ENCODE data around the gene IMPA2.
"Not testable (repeated sequence)": the region's sequence is repeated elsewhere in the genome, so short reads cannot be mapped to it uniquely, and the experiment has no call there.

The IMPA2 gene

GRCh38 chr18:12053289-12053688 lies 72.0 kb downstream of the IMPA2 start:
- no peak for DNase-seq

DNA sequence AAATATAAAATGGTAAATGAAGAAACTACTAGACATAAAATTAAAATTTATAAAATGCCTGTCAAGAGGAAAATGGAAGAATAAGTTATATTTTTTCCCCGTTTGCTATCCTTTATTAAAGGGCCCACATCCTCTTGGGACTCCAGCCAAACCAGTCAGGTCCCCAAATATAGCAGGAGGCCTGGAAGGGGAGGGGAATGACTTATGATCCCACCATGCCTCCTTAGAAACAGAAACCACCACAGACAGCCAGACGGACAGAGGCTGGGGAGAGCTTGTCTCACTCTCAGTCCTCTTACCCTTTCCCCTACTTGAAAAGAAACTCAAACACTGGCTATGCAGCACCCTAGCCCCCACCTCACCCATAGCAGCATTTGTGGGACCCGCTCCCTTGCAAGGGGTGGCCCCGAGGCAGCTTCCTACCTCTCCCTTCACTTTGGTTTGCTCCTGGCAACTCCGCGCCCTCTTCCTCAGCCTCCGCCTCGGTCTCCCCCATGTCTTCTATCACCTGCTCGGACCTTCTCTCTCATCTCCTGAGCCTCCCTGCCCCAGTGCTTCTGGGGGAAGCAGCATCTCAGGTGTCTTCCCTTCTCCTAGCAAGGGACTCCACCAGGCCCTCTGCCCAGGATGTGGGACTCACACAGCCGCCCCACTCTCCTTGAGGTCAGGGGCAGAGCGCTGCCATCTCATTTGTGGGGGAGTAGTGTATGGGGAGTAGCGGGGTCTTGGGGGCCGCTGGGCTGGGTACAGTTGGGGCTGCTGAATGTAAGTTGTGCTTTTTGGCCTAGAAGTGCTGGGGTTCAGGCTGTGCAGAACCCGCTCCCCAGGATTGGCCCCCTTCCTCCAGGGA lies 75.0 kb downstream of the IMPA2 start:
- no peak for DNase-seq

DNA sequence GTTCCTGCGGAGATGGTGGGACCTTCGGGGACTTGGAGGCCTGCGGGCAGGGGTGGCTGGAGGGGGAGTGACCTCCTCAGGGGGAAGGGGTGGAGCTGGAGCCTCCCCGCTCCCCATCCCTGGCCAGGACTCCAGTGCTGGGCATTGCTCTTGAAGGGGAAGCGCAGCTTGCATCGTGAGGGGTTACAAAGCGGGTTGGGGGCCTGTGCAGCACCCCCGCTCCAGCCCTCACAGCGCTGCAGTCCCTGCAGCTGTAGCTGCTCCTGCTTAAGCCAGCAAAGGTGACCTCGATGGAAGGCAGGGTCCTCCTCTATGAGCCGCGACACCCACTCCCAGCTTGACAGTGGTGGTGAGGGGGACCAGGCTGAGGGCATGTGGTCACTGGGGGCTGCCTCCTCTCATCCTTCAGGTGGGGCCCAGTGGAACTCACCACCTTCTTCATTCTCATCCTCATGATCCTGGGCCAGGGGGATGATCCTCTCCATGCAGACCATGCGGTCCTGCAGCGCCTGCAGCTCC lies 75.6 kb downstream of the IMPA2 start:
- no peak for DNase-seq

DNA sequence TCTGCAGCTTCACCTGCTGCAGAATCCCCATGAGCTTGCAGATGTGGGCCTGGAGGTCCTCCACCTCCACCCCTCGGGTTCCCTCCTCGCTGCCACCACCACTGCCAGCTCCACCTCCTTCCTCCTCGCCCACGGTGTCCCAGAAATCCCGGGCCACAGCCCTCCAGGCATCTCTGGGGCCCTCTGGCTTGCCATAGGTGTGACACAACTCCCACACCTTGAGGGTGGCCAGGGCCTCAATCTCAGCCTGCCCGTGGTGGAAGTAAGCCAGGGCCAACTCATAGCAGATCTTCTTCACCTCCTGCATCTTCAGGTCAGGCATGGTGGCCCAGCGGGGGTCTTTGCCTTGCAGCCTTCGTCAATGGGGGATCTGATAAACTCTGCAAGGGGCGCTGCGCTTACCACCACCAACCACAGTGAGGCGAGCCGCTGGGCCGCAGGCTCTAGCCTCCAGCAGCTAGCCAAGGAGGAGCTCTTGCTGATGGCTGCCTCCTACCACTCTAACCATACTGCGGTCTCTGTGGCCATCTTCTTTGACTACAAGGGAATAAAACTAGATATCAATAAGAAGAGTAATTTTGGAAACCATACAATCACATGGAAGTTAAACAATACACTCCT lies 76.2 kb downstream of the IMPA2 start:
- no peak for DNase-seq

DNA sequence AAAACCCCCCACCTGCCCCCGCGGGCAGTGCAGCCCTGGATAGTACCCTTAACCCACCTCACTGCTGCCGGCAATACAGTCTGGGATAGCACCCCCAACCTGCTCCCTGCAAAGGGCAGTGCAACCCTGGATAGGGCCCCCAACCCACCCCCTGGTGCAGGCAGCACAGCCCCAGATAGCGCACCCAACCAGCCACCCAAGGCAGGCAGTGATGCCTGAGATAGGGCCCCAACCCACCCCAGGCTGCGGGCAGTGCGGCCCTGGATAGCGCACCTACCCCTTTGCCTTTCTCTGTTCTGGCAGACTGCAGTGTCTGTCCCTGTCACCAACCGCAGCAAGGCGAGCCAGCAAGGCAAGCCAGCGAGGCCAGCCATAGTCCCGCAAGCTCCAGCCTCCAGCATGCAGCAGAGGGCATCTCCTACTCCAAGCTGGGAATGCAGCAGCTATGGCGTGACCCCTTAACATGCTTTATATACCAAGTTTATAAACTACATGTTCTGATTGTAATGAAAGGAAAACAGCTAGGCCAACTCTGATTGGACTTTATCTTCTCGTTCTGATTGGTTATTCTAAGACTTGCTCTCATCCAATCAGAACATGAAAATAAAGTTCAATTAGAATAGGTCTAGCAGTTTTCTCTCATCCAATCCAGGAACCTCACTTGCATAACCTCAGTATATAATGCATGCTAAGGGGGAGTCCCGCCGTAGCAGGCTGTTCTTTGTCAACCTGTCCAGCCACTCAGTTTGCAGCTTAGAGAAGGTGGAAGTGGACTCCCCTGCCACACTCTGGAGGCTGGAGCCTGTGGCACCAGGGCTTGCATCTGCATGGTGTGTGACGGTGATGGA lies 78.3 kb downstream of the IMPA2 start:
- no peak for DNase-seq

GRCh38 chr18:12060182-12060870 lies 79.0 kb downstream of the IMPA2 start:
- DNase-seq, result no peak

GRCh38 chr18:12061685-12062084 lies 80.4 kb downstream of the IMPA2 start:
- no peak for DNase-seq

- DNase-seq, result no peak
Observed at GRCh38 chr18:12062974-12063373, 81.7 kb downstream of the IMPA2 start.

GRCh38 chr18:12064086-12064763 lies 82.9 kb downstream of the IMPA2 start:
- no peak for DNase-seq

DNA sequence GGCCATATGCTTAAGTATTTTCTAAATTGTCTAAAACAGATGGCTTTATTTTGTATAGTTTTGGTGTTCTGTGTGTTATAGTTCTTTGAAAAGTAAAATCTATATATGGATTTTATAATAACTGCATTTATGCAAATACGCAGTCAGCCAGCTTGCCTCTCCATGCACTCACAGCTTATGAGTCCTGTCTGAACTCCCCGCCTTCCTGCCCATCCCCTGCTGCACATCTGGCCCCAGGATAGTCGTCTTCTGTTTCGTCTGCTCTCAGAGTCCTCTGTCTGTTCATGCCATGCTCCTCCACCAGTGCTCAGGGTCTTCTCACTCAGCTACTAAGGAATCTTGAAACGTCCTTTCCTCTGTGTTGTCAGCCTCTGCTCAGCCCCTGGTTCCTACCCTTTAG lies 84.1 kb downstream of the IMPA2 start:
- DNase-seq, result no peak

DNA sequence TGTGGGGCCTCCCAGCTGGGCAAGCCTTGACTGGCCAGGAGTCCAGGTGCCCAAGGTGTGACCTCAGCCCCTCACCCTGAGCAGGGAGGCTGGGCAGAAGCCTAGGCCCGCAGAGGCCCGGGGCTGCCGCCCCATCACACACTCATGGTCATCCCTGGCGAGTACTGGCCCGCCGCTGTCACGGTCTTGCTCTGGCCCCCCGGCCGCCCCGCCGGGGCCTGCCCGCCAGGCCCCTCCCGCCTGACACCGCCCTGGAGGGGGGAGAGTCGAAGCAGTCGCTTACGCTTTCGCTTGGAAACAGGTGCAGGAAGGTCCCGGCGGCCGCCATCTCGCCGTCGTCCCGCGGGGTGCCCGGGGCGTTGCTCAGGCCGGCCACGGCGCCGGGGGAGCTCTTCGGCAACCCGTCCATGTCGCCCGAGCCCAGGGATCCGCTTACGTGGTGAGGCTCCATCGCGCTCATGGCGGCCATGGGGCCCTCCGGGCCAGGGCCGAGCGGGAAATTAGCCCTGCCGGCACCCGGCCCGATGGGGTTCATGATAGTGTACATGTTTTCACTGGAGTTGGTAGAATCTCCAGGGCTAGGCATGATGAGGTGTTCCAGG lies 85.7 kb downstream of the IMPA2 start:
- no peak for DNase-seq

- no peak for DNase-seq
Observed at GRCh38 chr18:12067671-12068070, 86.4 kb downstream of the IMPA2 start.

GRCh38 chr18:12068316-12068949 lies 87.1 kb downstream of the IMPA2 start:
- DNase-seq, result not testable (repeated sequence)

- no peak for DNase-seq
Observed at GRCh38 chr18:12068950-12069320, 87.6 kb downstream of the IMPA2 start.

DNA sequence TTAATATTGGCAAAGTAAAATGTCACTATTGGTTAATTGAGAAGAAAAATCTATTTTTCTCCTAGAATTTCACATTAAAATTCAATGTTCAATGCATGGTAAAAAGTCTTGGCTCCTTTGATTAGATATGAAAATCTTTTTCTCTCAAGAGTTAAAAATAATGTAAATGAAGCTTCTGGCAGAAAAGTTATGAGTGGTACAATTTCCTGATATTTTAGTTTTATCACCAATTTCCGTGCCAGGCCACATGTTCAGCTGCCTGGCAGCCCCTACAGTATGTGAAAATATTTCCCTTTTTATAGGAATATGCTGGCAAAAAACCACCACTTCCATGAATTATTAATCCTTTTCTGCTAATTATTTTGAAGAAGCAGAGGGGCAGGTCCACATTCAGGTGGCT lies 89.8 kb downstream of the IMPA2 start:
- DNase-seq, result not testable (repeated sequence)

- no peak for DNase-seq
Observed at GRCh38 chr18:12072996-12073395, 91.7 kb downstream of the IMPA2 start.

GRCh38 chr18:12074736-12075135 lies 93.4 kb downstream of the IMPA2 start:
- no peak for DNase-seq

- DNase-seq, result peak; percentile 5
Observed at GRCh38 chr18:12076424-12077140, 95.3 kb downstream of the IMPA2 start.

DNA sequence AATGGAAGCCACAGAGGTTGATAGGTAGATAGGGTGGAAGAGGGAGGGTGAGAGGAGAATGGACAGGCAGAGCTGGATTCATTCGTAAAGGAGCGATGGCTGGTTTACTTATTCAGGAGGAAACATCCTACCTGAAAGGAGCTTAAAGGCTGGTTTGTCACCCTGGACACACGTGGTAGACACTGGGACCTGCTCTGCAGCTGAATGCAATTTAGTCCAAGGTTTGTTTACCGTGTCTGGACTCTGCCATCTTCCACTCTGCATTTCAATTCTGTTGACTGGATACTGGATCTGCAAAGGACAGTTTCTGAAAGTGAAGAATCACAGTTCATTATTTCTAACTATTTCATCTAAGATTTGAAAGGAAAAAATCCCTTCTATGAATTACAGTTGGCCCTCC lies 96.7 kb downstream of the IMPA2 start:
- not testable (repeated sequence) for DNase-seq

- DNase-seq, result no peak
Observed at GRCh38 chr18:12079491-12080237, 98.4 kb downstream of the IMPA2 start.
